ENCODE results near the gene NOP9.
"Not testable (repeated sequence)": the region's sequence is repeated elsewhere in the genome, so short reads cannot be mapped to it uniquely, and the experiment has no call there.

NOP9 gene

GRCh38 chr14:24325963-24326362 lies 26.3 kb downstream of the NOP9 start:
- no peaks in the 10 kb centered on the region for H3K9me3 ChIP-seq (ENCODE audit: control insufficient read depth in 2 of 2, low read length in 2 of 2)
- no peak overlapping the region for H3K4me3 ChIP-seq (ENCODE audit: low read length in 2 of 2)
- H3K36me3 ChIP-seq (ENCODE audit: control insufficient read depth in 2 of 2, insufficient read depth in 2 of 2, low read length in 2 of 2): no peaks in the 10 kb centered on the region
- no peak overlapping the region for H3K9ac ChIP-seq (ENCODE audit: low read depth in 1 of 2, low read length in 2 of 2)
- H3K27ac ChIP-seq (ENCODE audit: low read depth in 2 of 2, low read length in 2 of 2): no peak overlapping the region
- no peaks in the 10 kb centered on the region for H3K27me3 ChIP-seq (ENCODE audit: control insufficient read depth in 2 of 2, insufficient read depth in 2 of 2, low read length in 2 of 2)
- no peaks in the 10 kb centered on the region for H3K4me1 ChIP-seq (ENCODE audit: control insufficient read depth in 2 of 2, insufficient read depth in 2 of 2, low read length in 2 of 2)

DNA sequence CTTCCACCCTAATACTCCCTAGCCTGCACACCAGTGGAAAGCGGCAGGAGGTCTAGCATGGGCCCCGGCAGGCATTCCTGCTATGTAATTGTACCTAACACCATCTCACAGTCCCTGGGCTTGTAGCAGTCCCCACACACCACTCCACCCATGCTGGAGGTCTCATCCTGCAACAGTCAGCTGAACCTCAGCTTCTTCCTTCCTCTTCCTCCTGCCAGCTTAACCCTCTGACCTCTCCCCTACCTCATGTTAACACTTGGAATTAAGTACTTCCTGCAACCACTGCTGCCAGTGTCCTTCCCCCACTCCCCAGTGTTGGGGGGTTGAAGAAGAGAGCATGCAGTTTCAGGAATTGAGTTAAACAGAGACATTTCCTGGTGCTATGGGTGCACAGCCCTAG lies 27.7 kb downstream of the NOP9 start:
- Histone ChIP-seq H3K27ac (ENCODE audit: low read depth in 2 of 2, low read length in 2 of 2) (no peak overlapping the region), H3K9ac (ENCODE audit: low read depth in 1 of 2, low read length in 2 of 2) (no peak overlapping the region)

DNA sequence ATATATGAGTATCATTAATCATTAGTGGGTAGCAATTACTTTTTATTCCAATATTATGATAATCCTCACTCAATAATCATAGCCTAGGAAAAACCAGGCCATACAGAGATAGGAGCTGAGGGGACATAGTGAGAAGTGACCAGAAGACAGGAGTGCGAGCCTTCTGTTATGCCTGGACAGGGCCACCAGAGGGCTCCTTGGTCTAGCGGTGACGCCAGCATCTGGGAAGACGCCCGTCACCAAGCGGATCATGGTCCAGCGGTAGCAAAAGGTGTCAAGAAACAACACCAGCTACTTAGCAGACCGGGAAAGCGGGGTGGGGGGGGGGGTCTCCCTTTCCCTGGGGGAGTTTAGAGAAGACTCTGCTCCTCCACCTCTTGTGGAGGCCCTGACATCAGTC lies 28.3 kb downstream of the NOP9 start:
- not testable (repeated sequence) for H3K9me3 ChIP-seq (ENCODE audit: control insufficient read depth in 2 of 2, low read length in 2 of 2)
- H3K4me1 ChIP-seq (ENCODE audit: control insufficient read depth in 2 of 2, insufficient read depth in 2 of 2, low read length in 2 of 2): peaks cover 12 to 14% of the 10 kb centered on the region in 2 donors

More for the DNA sequence above, 27.7 kb downstream of the NOP9 start:
- Histone ChIP-seq H3K36me3 (ENCODE audit: control insufficient read depth in 2 of 2, insufficient read depth in 2 of 2, low read length in 2 of 2) (no peaks in the 10 kb centered on the region), H3K4me3 (ENCODE audit: low read length in 2 of 2) (no peak overlapping the region), H3K27me3 (ENCODE audit: control insufficient read depth in 2 of 2, insufficient read depth in 2 of 2, low read length in 2 of 2) (no peaks in the 10 kb centered on the region), H3K4me1 (ENCODE audit: control insufficient read depth in 2 of 2, insufficient read depth in 2 of 2, low read length in 2 of 2) (peaks cover 6 to 8% of the 10 kb centered on the region in 2 donors), H3K9me3 (ENCODE audit: control insufficient read depth in 2 of 2, low read length in 2 of 2) (no peaks in the 10 kb centered on the region)

GRCh38 chr14:24329073-24329663 lies 29.5 kb downstream of the NOP9 start:
- Histone ChIP-seq H3K9me3 (ENCODE audit: control insufficient read depth in 2 of 2, low read length in 2 of 2) (no peaks in the 10 kb centered on the region), H3K9ac (ENCODE audit: low read depth in 1 of 2, low read length in 2 of 2) (no peak overlapping the region), H3K27ac (ENCODE audit: low read depth in 2 of 2, low read length in 2 of 2) (no peak overlapping the region), H3K27me3 (ENCODE audit: control insufficient read depth in 2 of 2, insufficient read depth in 2 of 2, low read length in 2 of 2) (peaks cover 0 to 2% of the 10 kb centered on the region in 2 donors), H3K36me3 (ENCODE audit: control insufficient read depth in 2 of 2, insufficient read depth in 2 of 2, low read length in 2 of 2) (no peaks in the 10 kb centered on the region), H3K4me1 (ENCODE audit: control insufficient read depth in 2 of 2, insufficient read depth in 2 of 2, low read length in 2 of 2) (peaks cover 22 to 26% of the 10 kb centered on the region in 2 donors), H3K4me3 (ENCODE audit: low read length in 2 of 2) (no peak overlapping the region)

More for the DNA sequence above, 28.3 kb downstream of the NOP9 start:
- not testable (repeated sequence) for H3K36me3 ChIP-seq (ENCODE audit: control insufficient read depth in 2 of 2, insufficient read depth in 2 of 2, low read length in 2 of 2); H3K27me3 ChIP-seq (ENCODE audit: control insufficient read depth in 2 of 2, insufficient read depth in 2 of 2, low read length in 2 of 2); H3K27ac ChIP-seq (ENCODE audit: low read depth in 2 of 2, low read length in 2 of 2); H3K4me3 ChIP-seq (ENCODE audit: low read length in 2 of 2); H3K9ac ChIP-seq (ENCODE audit: low read depth in 1 of 2, low read length in 2 of 2)

- Histone ChIP-seq H3K9ac (ENCODE audit: low read depth in 1 of 2, low read length in 2 of 2) (no peak overlapping the region), H3K4me3 (ENCODE audit: low read length in 2 of 2) (no peak overlapping the region), H3K27ac (ENCODE audit: low read depth in 2 of 2, low read length in 2 of 2) (no peak overlapping the region), H3K9me3 (ENCODE audit: control insufficient read depth in 2 of 2, low read length in 2 of 2) (no peaks in the 10 kb centered on the region), H3K4me1 (ENCODE audit: control insufficient read depth in 2 of 2, insufficient read depth in 2 of 2, low read length in 2 of 2) (peaks cover 26 to 29% of the 10 kb centered on the region in 2 donors), H3K36me3 (ENCODE audit: control insufficient read depth in 2 of 2, insufficient read depth in 2 of 2, low read length in 2 of 2) (no peaks in the 10 kb centered on the region), H3K27me3 (ENCODE audit: control insufficient read depth in 2 of 2, insufficient read depth in 2 of 2, low read length in 2 of 2) (peaks cover 0 to 4% of the 10 kb centered on the region in 2 donors)
Measured at GRCh38 chr14:24329736-24330135, 30.1 kb downstream of the NOP9 start.

DNA sequence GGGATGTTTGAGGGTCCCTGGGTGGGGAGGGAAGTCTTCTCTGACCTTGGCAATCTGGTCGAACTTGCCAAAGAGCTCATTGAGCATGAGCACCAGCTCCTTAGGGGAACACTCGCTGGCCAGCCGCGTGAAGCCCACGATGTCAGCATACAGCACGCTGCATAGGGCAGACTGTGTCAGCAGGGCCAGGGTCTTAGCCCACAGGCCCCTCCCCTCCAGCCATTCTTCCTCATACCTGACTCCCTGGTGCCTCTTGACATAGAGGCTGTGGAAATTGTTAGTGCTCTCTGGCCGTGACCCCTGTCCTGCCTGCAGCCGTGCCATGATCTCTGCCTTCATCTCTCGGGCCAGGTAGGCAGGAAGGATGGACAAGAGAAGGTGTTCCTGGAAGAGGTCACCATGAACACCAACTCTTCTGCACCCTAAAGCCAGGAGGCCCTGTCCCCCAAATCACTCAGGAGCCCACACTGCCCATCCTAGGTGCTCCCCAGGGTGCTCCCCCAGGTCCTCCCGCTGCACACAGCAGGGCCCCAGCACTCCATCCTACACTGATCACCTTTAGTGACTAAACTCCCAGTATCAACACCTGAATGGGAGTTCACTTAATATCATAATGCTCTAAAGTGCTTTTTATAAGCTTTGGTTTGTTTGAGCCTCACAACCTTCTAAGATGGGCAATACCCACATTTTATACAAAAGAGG lies 31.5 kb downstream of the NOP9 start:
- Histone ChIP-seq H3K4me1 (ENCODE audit: control insufficient read depth in 2 of 2, insufficient read depth in 2 of 2, low read length in 2 of 2) (peaks cover 29 to 32% of the 10 kb centered on the region in 2 donors), H3K27me3 (ENCODE audit: control insufficient read depth in 2 of 2, insufficient read depth in 2 of 2, low read length in 2 of 2) (peaks cover 0 to 4% of the 10 kb centered on the region in 2 donors), H3K4me3 (ENCODE audit: low read length in 2 of 2) (no peak overlapping the region), H3K9ac (ENCODE audit: low read depth in 1 of 2, low read length in 2 of 2) (peak overlapping the region in 1 of 2 donors; percentile 14), H3K27ac (ENCODE audit: low read depth in 2 of 2, low read length in 2 of 2) (no peak overlapping the region), H3K9me3 (ENCODE audit: control insufficient read depth in 2 of 2, low read length in 2 of 2) (no peaks in the 10 kb centered on the region), H3K36me3 (ENCODE audit: control insufficient read depth in 2 of 2, insufficient read depth in 2 of 2, low read length in 2 of 2) (peaks cover 0 to under 1% of the 10 kb centered on the region in 2 donors)

DNA sequence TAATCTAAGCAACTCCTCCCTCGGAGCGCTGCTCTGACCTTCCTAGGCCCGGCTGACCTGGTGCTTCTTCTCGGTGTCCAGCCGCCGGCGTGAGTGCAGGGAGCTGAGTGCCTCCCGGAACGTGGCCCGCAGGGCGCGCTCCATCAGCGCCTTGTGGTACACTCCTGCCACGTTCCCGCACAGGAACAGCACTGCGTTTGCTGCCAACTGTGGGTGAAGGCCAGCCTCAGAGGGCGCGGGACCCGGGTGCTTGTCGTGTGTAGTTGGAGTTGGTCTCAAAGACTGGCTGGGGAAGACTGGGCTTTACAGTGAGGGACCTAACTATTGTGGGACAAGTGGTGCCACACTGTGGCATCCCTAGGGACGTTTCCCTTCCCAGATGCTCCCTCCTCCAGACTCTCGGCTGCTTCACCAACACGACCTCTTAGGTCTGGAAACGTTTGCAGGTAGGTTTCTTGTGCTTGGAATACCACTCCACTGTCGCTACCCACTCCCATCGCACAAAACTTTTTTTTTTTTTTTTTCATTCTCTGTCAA lies 32.1 kb downstream of the NOP9 start:
- Histone ChIP-seq H3K9me3 (ENCODE audit: control insufficient read depth in 2 of 2, low read length in 2 of 2) (no peaks in the 10 kb centered on the region), H3K4me1 (ENCODE audit: control insufficient read depth in 2 of 2, insufficient read depth in 2 of 2, low read length in 2 of 2) (peaks cover 29 to 34% of the 10 kb centered on the region in 2 donors), H3K27ac (ENCODE audit: low read depth in 2 of 2, low read length in 2 of 2) (no peak overlapping the region), H3K9ac (ENCODE audit: low read depth in 1 of 2, low read length in 2 of 2) (no peak overlapping the region), H3K4me3 (ENCODE audit: low read length in 2 of 2) (peak overlapping the region; percentile 58 to 63), H3K36me3 (ENCODE audit: control insufficient read depth in 2 of 2, insufficient read depth in 2 of 2, low read length in 2 of 2) (peaks cover 0 to 7% of the 10 kb centered on the region in 2 donors), H3K27me3 (ENCODE audit: control insufficient read depth in 2 of 2, insufficient read depth in 2 of 2, low read length in 2 of 2) (peaks cover 0 to 4% of the 10 kb centered on the region in 2 donors)

GRCh38 chr14:24332268-24332993 lies 32.8 kb downstream of the NOP9 start:
- H3K27ac ChIP-seq (ENCODE audit: low read depth in 2 of 2, low read length in 2 of 2): peak overlapping the region; percentile 2 to 24
- H3K36me3 ChIP-seq (ENCODE audit: control insufficient read depth in 2 of 2, insufficient read depth in 2 of 2, low read length in 2 of 2): peaks cover 3 to 13% of the 10 kb centered on the region in 2 donors
- H3K9ac ChIP-seq (ENCODE audit: low read depth in 1 of 2, low read length in 2 of 2): peak overlapping the region; percentile 9 to 16
- peaks cover 0 to 4% of the 10 kb centered on the region in 2 donors for H3K27me3 ChIP-seq (ENCODE audit: control insufficient read depth in 2 of 2, insufficient read depth in 2 of 2, low read length in 2 of 2)
- H3K9me3 ChIP-seq (ENCODE audit: control insufficient read depth in 2 of 2, low read length in 2 of 2): no peaks in the 10 kb centered on the region
- H3K4me3 ChIP-seq (ENCODE audit: low read length in 2 of 2): peak overlapping the region; percentile 58 to 63
- peaks cover 29 to 37% of the 10 kb centered on the region in 2 donors for H3K4me1 ChIP-seq (ENCODE audit: control insufficient read depth in 2 of 2, insufficient read depth in 2 of 2, low read length in 2 of 2)

DNA sequence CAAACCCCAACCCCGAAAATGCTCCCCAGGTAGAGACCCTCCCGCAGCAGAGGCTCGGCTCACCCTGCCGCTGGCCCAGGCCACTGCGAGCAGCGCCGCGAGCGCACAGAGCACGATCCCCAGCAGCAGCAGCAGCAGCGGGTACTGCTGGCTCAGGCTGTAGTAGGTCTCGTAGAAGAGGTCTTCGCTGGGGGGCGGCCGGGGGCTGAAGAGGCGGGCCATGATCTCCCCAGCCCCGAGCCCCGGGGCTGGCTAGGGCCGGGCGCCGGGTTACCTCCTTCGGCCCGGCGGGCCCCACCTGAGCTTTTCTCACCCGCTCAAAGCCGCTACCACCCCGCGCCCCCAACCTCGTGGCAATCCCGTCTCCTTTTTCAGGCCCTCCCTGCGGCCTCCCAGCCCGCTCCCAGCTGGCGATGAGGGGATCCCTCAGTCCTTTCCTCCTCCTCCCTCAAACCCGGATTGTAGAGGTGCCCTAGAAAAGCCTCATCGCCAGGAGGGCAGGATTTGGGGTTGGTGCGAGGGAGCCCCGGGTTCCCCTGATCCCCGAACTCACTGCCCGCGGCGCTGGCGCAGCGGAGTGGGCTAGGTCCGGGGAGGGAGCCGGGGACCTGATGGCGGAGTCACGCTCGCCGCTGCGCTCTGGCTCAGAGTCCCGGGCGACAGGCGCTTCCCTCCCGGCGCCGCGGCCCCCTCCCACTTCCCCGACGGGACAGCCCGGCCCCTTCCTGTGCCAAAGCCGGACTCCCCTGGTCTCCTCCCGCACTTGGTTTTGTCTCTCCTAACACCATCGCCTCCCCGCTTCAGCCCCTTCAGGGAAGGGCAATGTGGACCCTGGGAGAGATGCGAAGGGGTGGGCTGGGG lies 35.0 kb downstream of the NOP9 start, which contains the start of gene ADCY4:
ADCY4 (minus strand) TSS at position 641 of the 861 bp plus-strand sequence; CDS start at position 222, 419 bp downstream.
- H3K9me3 ChIP-seq (ENCODE audit: control insufficient read depth in 2 of 2, low read length in 2 of 2): no peaks in the 10 kb centered on the region
- peak within 1 kb of the TSS; percentile 48 to 65 for H3K4me3 ChIP-seq (ENCODE audit: low read length in 2 of 2)
- H3K36me3 ChIP-seq (ENCODE audit: control insufficient read depth in 2 of 2, insufficient read depth in 2 of 2, low read length in 2 of 2): peaks cover 7 to 17% of the 10 kb centered on the region in 2 donors
- H3K27ac ChIP-seq (ENCODE audit: low read depth in 2 of 2, low read length in 2 of 2): peak within 1 kb of the TSS; percentile 32 to 38
- peak within 1 kb of the TSS; percentile 32 to 49 for H3K9ac ChIP-seq (ENCODE audit: low read depth in 1 of 2, low read length in 2 of 2)
- H3K4me1 ChIP-seq (ENCODE audit: control insufficient read depth in 2 of 2, insufficient read depth in 2 of 2, low read length in 2 of 2): peaks cover 41 to 53% of the 10 kb centered on the region in 2 donors
- peaks cover 0 to 4% of the 10 kb centered on the region in 2 donors for H3K27me3 ChIP-seq (ENCODE audit: control insufficient read depth in 2 of 2, insufficient read depth in 2 of 2, low read length in 2 of 2)

Data from mucosa of rectum (tissue), 2 donors.